Measurements from ENCODE around the gene RNF5. TPM values are rescaled to one million over a fixed set of nuclear protein-coding genes. Genes with fewer than 3 reads are reported as not detected.

Gene RNF5
- total RNA-seq, 4 donors from 2014 or later: 54.6 to 98.3 (median 78.1) TPM

DNA sequence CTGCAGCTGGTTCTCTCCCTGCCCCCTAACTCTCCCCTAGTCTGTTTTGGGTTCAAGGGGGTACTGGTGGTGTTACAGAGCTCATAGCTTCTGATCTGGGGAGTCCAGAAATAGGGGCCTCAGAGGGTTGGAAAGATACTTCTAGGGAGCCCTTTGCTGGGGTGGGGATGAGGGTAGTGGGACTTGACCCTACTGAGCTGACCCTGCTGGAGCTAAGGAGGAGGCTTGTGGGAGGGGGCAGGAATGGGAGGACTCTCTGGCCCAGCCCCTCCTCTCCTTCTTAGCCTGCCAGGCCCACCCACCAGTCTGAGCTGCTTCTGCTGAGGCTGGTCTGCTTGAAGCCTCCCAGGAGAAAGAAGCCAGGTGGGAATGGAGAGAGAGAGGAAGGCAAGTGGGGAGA lies 13.9 kb upstream of the RNF5 start, which contains the start of gene EGFL8:
TSS of gene EGFL8 (plus strand) at position 301 of the 400 bp plus-strand sequence. CDS start 1,571 bp downstream, outside the sequence.
- Histone ChIP-seq H3K27me3 (no peaks in the 10 kb centered on the region), H3K4me1 (no peaks in the 10 kb centered on the region), H3K27ac (peak within 1 kb of the TSS; percentile 20 to 47 (median 26)), H3K9me3 (no peaks in the 10 kb centered on the region), H3K36me3 (peaks cover 0 to 29% of the 10 kb centered on the region in 2 donors), H3K4me3 (no peak within 1 kb of the TSS)
- no peak for ATAC-seq
- no peak for DNase-seq
- TF ChIP-seq POLR2A (IDR thresholded peaks at IDR 0.05) (no peak), CTCF (IDR thresholded peaks at IDR 0.05 in 4 of 5, conservative IDR thresholded peaks at IDR 0.05 in 1 of 5) (no peak)
- intact Hi-C loops (cut with DNase I; ENCODE audit: low total_unique reads): no loop called here
- in situ Hi-C loops (cut with MboI; ENCODE audit: low sequenced_read_pairs in 4 of 4): no loop called here

- no peak for TF ChIP-seq POLR2A (IDR thresholded peaks at IDR 0.05)
- TF ChIP-seq CTCF (IDR thresholded peaks at IDR 0.05 in 4 of 5, conservative IDR thresholded peaks at IDR 0.05 in 1 of 5): no peak
- ATAC-seq: no peak
- H3K4me1 ChIP-seq: no peaks in the 10 kb centered on the region
- no peaks in the 10 kb centered on the region for H3K9me3 ChIP-seq
- H3K36me3 ChIP-seq: peaks cover 0 to 42% of the 10 kb centered on the region in 2 donors
- H3K4me3 ChIP-seq: no peak overlapping the region
- H3K27ac ChIP-seq: no peak overlapping the region
- intact Hi-C loops (cut with DNase I; ENCODE audit: low total_unique reads): no loop called here
- H3K27me3 ChIP-seq: no peaks in the 10 kb centered on the region
- DNase-seq: no peak
- in situ Hi-C loops (cut with MboI; ENCODE audit: low sequenced_read_pairs in 4 of 4): no loop called here
Measured at GRCh38 chr6:32166411-32167061, 11.7 kb upstream of the RNF5 start.

GRCh38 chr6:32167154-32167760 lies 10.9 kb upstream of the RNF5 start:
- Histone ChIP-seq H3K27me3 (no peaks in the 10 kb centered on the region), H3K36me3 (peaks cover 0 to 42% of the 10 kb centered on the region in 2 donors), H3K9me3 (no peaks in the 10 kb centered on the region), H3K27ac (no peak overlapping the region), H3K4me1 (no peaks in the 10 kb centered on the region), H3K4me3 (no peak overlapping the region)
- intact Hi-C loops (cut with DNase I; ENCODE audit: low total_unique reads) (no loop called here), in situ Hi-C loops (cut with MboI; ENCODE audit: low sequenced_read_pairs in 4 of 4) (no loop called here)
- TF ChIP-seq CTCF (IDR thresholded peaks at IDR 0.05 in 4 of 5, conservative IDR thresholded peaks at IDR 0.05 in 1 of 5) (no peak), POLR2A (IDR thresholded peaks at IDR 0.05) (no peak)
- ATAC-seq: no peak
- DNase-seq: no peak

DNA sequence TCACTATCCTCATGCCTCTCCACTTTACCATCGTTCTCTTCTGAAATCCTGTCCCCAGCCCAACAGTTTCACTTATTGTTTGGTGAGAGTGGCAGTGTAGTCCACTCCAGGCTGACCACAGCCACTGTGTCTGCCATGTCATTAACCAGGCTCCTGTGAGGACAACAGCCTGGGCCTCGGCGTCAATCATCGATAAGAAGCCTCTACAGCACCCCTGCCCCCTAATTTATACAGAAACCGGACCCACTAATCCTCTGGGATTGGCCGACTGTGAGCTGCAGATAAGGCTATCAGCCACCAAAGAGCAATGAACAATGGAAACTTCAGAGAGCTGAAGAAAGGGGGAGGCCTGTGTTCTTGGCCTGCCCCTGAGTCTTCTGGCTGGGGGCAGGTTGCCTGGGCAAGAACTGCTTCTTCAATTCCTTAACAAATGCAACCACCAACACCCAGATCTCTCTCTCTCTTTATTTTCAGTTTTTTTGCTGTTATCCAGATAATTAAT lies 10.4 kb upstream of the RNF5 start:
- in situ Hi-C loops (cut with MboI; ENCODE audit: low sequenced_read_pairs in 4 of 4): no loop called here
- intact Hi-C loops (cut with DNase I; ENCODE audit: low total_unique reads): no loop called here
- ATAC-seq: no peak
- no peak for DNase-seq
- Histone ChIP-seq H3K9me3 (no peaks in the 10 kb centered on the region), H3K4me1 (no peaks in the 10 kb centered on the region), H3K36me3 (peaks cover 0 to 42% of the 10 kb centered on the region in 2 donors), H3K4me3 (no peak overlapping the region), H3K27ac (no peak overlapping the region), H3K27me3 (no peaks in the 10 kb centered on the region)
- no peak for TF ChIP-seq CTCF (IDR thresholded peaks at IDR 0.05 in 4 of 5, conservative IDR thresholded peaks at IDR 0.05 in 1 of 5)
- TF ChIP-seq POLR2A (IDR thresholded peaks at IDR 0.05): no peak

All from gastrocnemius medialis (tissue), 4 donors.